Measurements from ENCODE around the gene DECR2. TPM values are rescaled to one million over a fixed set of nuclear protein-coding genes. Genes with fewer than 3 reads are reported as not detected.
A peak's percentile ranks its signal among the peaks of the same experiment; 100 is the strongest.

Gene DECR2
- total and polyA plus RNA-seq, 9 of the 15 experiments (the other 6 are each of a cell fraction or from before 2014, with no cell fraction given): 1.0 to 31.9 (median 10.3) TPM

- 0 out of 2 replicates have a peak, but pooled peaks have one; percentile 10 for TF ChIP-seq REST (IDR thresholded peaks at IDR 0.05; ENCODE audit: borderline replicate concordance)
- 0 out of 2 replicates have a peak, but pooled peaks have one; percentile 59 for TF ChIP-seq REST (CRISPR knock-in tag; IDR thresholded peaks at IDR 0.05; ENCODE audit: low read depth)
- TF ChIP-seq MNT (conservative IDR thresholded peaks at IDR 0.05): peak in 1 of 2 experiments; percentile 85; a peak in 2 of 4 replicates
- no peak for TF ChIP-seq ZC3H8 (IDR thresholded peaks at IDR 0.05)
- TF ChIP-seq YY1 (IDR thresholded peaks at IDR 0.05; ENCODE audit: borderline replicate concordance in 1 of 3, control insufficient read depth in 1 of 3, extremely low read depth in 1 of 3, insufficient read depth in 3 of 3, insufficient read length in 1 of 3, insufficient replicate concordance in 2 of 3, low read depth in 1 of 3, low read length in 2 of 3): peak in 2 of 3 experiments; percentile 81 to 85
- TF ChIP-seq KDM5B (IDR thresholded peaks at IDR 0.05; ENCODE audit: insufficient replicate concordance, low read depth, low read length): peak; percentile 35
- peak; percentile 78 for TF ChIP-seq RBFOX2 (IDR thresholded peaks at IDR 0.05; ENCODE audit: low read depth, low read length)
- TF ChIP-seq TAF1 (IDR thresholded peaks at IDR 0.05; ENCODE audit: control insufficient read depth, extremely low read depth, insufficient read depth, low read length, severe bottlenecking): peak; percentile 84
- TF ChIP-seq POLR2A (conservative IDR thresholded peaks at IDR 0.05): peak; percentile 66
- TF ChIP-seq SRF (CRISPR knock-in tag; IDR thresholded peaks at IDR 0.05): peak in 1 of 2 experiments; percentile 55; a peak in 1 of 4 replicates
- TF ChIP-seq KLF13 (tag; IDR thresholded peaks at IDR 0.05; ENCODE audit: borderline replicate concordance, low read depth): peak; percentile 58; the same call in 1 of the 2 replicates
- peak; percentile 35 for TF ChIP-seq SAP30 (IDR thresholded peaks at IDR 0.05; ENCODE audit: borderline replicate concordance, insufficient read depth, low read depth, low read length, poor library complexity, severe bottlenecking)
- no peak for TF ChIP-seq PHTF2 (CRISPR knock-in tag; IDR thresholded peaks at IDR 0.05)
- TF ChIP-seq ZNF696 (CRISPR knock-in tag; conservative IDR thresholded peaks at IDR 0.05): no peak
- 0 out of 2 replicates have a peak, but pooled peaks have one; percentile 48 for TF ChIP-seq MTA3 (IDR thresholded peaks at IDR 0.05; ENCODE audit: borderline replicate concordance)
- no peak for TF ChIP-seq CEBPB (tag; IDR thresholded peaks at IDR 0.05)
Observed at GRCh38 chr16:352547-353403, 48.9 kb upstream of the DECR2 start, which contains the start of gene AXIN1 (continued).

Measured in K562 (cell line).